Right lobe of liver (tissue), 6 donors: Measurements from ENCODE around the gene DAZAP1. TPM values are rescaled to one million over a fixed set of nuclear protein-coding genes. Genes with fewer than 3 reads are reported as not detected.

Experiments
- ATAC-seq, 4 donors: fragments of 200-7000 bp; cut with Tn5 transposase; one replicate each; pipeline ENCODE4 v1.9.1; 2020; ENCODE audit warnings: mild to moderate bottlenecking in 4 of 4, moderate library complexity in 4 of 4
- DNase-seq, 3 donors: peaks; one replicate each; pipeline ENCODE4 v3.0.0-alpha.2; 2020
- H3K27ac ChIP-seq, 3 donors: fragments of 200-600 bp; one replicate each; pipeline ENCODE4 v1.8.0; 2022
- H3K27me3 ChIP-seq, 2 donors: fragments of 200-600 bp; one replicate each; pipeline ENCODE4 v1.8.0; 2022
- H3K36me3 ChIP-seq, 4 donors: fragments of 200-600 bp; sonication (generic) in 1 of 4; one replicate each; pipeline versions ENCODE4 v1.5.1 to v1.8.0; 2017 to 2022; ENCODE audit warnings: control low read depth in 1 of 4
- H3K4me1 ChIP-seq, 4 donors: fragments of 200-600 bp; sonication (generic) in 1 of 4; one replicate each; pipeline versions ENCODE4 v1.5.1 to v1.8.0; 2017 to 2022; ENCODE audit warnings: control low read depth in 1 of 4
- H3K4me3 ChIP-seq, 3 donors: fragments of 200-600 bp; one replicate each; pipeline ENCODE4 v1.8.0; 2022
- H3K9me3 ChIP-seq, 4 donors: fragments of 200-600 bp; sonication (generic) in 1 of 4; one replicate each; pipeline versions ENCODE4 v1.5.1 to v1.8.0; 2017 to 2022; ENCODE audit warnings: control low read depth in 1 of 4
- POLR2A ChIP-seq: fragments of 450-650 bp; IDR thresholded peaks from one replicate; pipeline ENCODE4 v1.6.1; 2017; ENCODE audit warnings: antibody characterized with exemption, mild to moderate bottlenecking
- WGBS: methylation state at CpG from one replicate; pipeline ENCODE4 v1.1.6; 2018; ENCODE audit warnings: low coverage, low lambda C conversion rate; ENCODE audit not compliant: insufficient coverage; ENCODE audit errors: missing lambda C conversion rate; 5-methylcytosine and 5-hydroxymethylcytosine counted together
- intact Hi-C, 2 donors: fragments of 100-400 bp; cut with DNase I; formaldehyde crosslinking; loops; one replicate each; pipeline versions ENCODE4 v1.11.2 to v1.14.1; 2022
- total RNA-seq, 6 experiments: library from RNA; depleted of rRNA in 2 of 6; stranded (reverse); fragments of >200 nt in 2 of 6; fragmentation: NEBNext Ultra II Directional in 3 of 6; extraction: Animal tissue kit (Norgen Biotek cat#: 25700) in 3 of 6; gene quantifications; one replicate each; pipeline versions ENCODE4 v1.1.0 to v1.2.4, GENCODE V29; 2016 to 2023
- TF ChIP-seq, protein P1 (sequence below), 4 donors: fragments of 200-600 bp in 3 of 4; fragments of 450-650 bp in 1 of 4; IDR thresholded peaks; one replicate each; pipeline versions ENCODE4 v1.5.1 to v1.8.0; 2016 to 2022; ENCODE audit warnings: antibody characterized with exemption in 4 of 4, mild to moderate bottlenecking in 2 of 4
- donor health status: DM: no; HTN: yes; CAD: no.
- donor health status: DM: no; HTN: no; CAD: no.
- donor health status: DM: no; HTN: no; CAD: no.
- donor health status: DM: no; HTN: yes; CAD: no.
- donor health status: DM: no; HTN: yes; CAD: no.

The DAZAP1 gene
- total RNA-seq, 6 experiments from 2014 or later, result 22.3 to 50.9 (median 42.2) TPM

GRCh38 chr19:1425902-1426301 is 18.5 kb downstream of the DAZAP1 start:
- H3K36me3 ChIP-seq, result peaks cover 0 to 47% (median 16%) of the 10 kb centered on the region in 4 donors
- H3K27me3 ChIP-seq, result no peaks in the 10 kb centered on the region
- no peak overlapping the region for H3K27ac ChIP-seq
- ATAC-seq (no peak), DNase-seq (no peak)
- WGBS, result 93% methylated on average over 9 of the region's 14 CpGs
- H3K4me1 ChIP-seq, result peaks cover 0 to 21% (median 11%) of the 10 kb centered on the region in 4 donors
- H3K9me3 ChIP-seq, result no peaks in the 10 kb centered on the region
- intact Hi-C loops, result no loop called here
- TF ChIP-seq POLR2A, result no peak
- TF ChIP-seq, protein P1, sequence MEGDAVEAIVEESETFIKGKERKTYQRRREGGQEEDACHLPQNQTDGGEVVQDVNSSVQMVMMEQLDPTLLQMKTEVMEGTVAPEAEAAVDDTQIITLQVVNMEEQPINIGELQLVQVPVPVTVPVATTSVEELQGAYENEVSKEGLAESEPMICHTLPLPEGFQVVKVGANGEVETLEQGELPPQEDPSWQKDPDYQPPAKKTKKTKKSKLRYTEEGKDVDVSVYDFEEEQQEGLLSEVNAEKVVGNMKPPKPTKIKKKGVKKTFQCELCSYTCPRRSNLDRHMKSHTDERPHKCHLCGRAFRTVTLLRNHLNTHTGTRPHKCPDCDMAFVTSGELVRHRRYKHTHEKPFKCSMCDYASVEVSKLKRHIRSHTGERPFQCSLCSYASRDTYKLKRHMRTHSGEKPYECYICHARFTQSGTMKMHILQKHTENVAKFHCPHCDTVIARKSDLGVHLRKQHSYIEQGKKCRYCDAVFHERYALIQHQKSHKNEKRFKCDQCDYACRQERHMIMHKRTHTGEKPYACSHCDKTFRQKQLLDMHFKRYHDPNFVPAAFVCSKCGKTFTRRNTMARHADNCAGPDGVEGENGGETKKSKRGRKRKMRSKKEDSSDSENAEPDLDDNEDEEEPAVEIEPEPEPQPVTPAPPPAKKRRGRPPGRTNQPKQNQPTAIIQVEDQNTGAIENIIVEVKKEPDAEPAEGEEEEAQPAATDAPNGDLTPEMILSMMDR (IDR thresholded peaks at IDR 0.05), result no peak
- no peak overlapping the region for H3K4me3 ChIP-seq

DNA sequence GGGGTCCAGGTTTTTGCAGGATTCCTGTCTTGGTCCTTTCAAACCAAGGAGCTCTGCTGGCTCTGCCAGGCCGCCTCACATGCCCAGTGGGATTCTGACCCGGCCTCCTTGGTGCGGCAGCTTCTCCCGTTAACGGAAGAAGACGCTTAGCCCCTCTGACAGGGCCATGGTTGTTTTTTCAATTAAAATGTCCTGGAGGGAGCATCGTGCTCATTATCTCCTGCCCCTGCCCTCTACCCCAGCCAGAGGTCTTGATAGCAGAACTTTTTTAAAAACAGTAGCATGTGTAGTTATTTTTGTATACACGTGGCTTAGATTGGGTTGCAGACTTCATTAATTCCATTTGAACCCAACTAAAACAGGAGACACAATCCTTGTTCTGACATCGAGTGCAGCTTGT is 19.4 kb downstream of the DAZAP1 start:
- no peak for ATAC-seq
- 75% methylated on average over 3 of the region's 9 CpGs for WGBS
- no peak for TF ChIP-seq POLR2A
- TF ChIP-seq, protein P1 (IDR thresholded peaks at IDR 0.05), result no peak
- H3K4me3 ChIP-seq, result no peak overlapping the region
- no peaks in the 10 kb centered on the region for H3K27me3 ChIP-seq
- peaks cover 0 to 21% (median 11%) of the 10 kb centered on the region in 4 donors for H3K4me1 ChIP-seq
- no peak for DNase-seq
- no peaks in the 10 kb centered on the region for H3K9me3 ChIP-seq
- H3K36me3 ChIP-seq, result peaks cover 0 to 43% (median 12%) of the 10 kb centered on the region in 4 donors
- intact Hi-C loops, result no loop called here
- no peak overlapping the region for H3K27ac ChIP-seq

DNA sequence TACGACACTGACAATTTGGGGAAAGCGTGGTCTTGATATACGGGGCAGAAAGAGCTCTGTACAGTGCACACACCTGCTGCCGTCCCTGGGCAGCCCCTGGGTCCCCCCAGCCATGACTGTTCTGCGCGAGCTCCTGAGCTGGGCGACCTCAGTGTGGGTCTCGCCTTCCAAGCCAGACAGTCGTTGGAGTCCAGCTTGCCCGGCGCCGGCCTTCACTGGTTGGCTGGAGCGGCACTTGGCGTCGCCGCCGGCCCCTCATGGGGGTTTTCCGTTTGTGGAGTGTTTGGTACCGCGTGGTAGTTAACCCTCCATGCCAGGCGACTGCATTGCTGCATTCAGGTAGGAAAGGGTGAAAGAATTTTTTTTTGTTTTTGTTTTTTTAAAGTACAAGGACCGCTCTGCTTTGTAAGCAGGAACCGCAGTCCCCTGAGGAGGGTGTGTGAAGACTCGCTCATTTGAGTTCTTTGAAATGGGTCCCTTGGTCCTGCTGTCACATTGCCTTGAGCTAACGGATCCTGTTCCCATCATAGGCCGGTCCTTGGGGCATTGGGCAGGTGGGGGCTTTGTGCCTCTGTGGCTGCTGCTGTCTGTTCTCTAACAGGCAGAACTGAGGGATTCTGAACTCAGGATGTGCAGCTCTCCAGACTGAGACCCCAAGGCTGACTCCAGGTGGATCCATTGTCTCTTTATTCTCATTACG is 20.0 kb downstream of the DAZAP1 start:
- Histone ChIP-seq H3K36me3 (peaks cover 0 to 44% (median 10%) of the 10 kb centered on the region in 4 donors), H3K27ac (no peak overlapping the region), H3K9me3 (no peaks in the 10 kb centered on the region), H3K4me3 (no peak overlapping the region), H3K27me3 (no peaks in the 10 kb centered on the region), H3K4me1 (peaks cover 0 to 21% (median 11%) of the 10 kb centered on the region in 4 donors)
- TF ChIP-seq, protein P1 (IDR thresholded peaks at IDR 0.05), result no peak
- no peak for TF ChIP-seq POLR2A
- no peak for ATAC-seq
- no peak for DNase-seq
- intact Hi-C loops, result no loop called here
- WGBS, result 84% methylated on average over 12 of the region's 27 CpGs

DNA sequence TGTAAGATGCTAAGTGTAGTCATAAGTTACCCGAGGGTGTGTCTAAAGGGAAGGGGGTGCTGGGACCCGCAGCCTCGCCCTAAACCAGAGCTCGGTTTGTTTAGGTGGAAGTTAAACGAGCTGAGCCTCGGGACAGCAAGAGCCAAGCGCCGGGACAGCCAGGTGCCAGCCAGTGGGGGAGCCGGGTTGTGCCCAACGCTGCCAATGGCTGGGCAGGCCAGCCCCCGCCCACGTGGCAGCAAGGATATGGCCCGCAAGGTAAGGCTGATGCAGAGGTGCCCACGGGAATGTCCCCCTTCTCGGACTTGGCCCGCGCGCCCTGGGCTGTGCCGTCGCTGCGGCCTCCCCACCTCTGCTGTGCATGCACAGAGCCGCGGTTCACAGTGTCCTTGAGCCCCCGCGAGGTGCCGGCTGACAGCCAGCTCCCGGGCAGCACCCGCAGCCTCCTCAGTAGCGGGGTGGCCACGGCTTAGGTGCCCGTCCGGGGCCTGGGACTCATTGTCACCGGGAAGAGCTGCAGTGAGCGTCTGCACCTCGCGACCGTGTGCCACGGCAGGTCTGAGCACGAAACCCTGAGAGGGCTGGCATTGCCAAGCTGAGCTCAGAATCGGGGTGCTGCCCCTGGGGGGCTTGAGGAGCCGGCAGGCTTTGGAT is 21.5 kb downstream of the DAZAP1 start:
- WGBS, result 72% methylated on average over 9 of the region's 41 CpGs
- ATAC-seq, result no peak
- Histone ChIP-seq H3K9me3 (no peaks in the 10 kb centered on the region), H3K36me3 (peaks cover 0 to 50% (median 14%) of the 10 kb centered on the region in 4 donors), H3K27me3 (no peaks in the 10 kb centered on the region), H3K4me3 (no peak overlapping the region), H3K27ac (no peak overlapping the region), H3K4me1 (peaks cover 0 to 12% (median 11%) of the 10 kb centered on the region in 4 donors)
- DNase-seq, result no peak
- no peak for TF ChIP-seq POLR2A
- TF ChIP-seq, protein P1 (IDR thresholded peaks at IDR 0.05), result no peak
- intact Hi-C loops, result no loop called here
